ENCODE results near the gene RC3H2. TPM values are rescaled to one million over a fixed set of nuclear protein-coding genes. Genes with fewer than 3 reads are reported as not detected.

Gene RC3H2
- total and polyA plus RNA-seq, 2 of the 8 experiments (the other 6 are each of a cell fraction or from before 2014, with no cell fraction given), result 11.2 to 38.4 TPM

DNA sequence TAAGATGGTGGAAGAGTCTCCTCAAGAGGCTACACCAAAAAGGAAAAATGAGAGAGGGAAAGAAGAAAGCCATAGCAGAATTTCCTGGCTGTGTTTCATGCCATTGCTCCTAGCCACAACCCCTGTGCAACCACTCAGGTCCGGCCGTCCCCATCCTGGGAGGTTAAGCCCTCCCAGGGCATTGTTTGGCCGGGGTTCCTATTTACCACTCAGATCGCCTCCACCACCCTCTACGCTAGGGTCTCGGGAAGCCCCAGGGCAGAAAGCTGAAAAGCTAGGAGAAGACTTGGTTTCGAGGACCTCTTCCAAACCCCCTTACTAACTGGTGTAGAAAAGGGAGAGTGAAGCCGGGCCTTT lies 715 bp downstream of the RC3H2 start:
- POLR2A ChIA-PET (ENCODE audit: partially characterized antibody), result interaction anchor here (0.9 to 3.8 kb wide), 17 partner anchors 10 to 169 kb away, joined by 3 to 35 read pairs (median 5); partner anchors contain the start of genes PDCL, ZBTB26 and ZBTB6
- H3K79me2 ChIP-seq (ENCODE audit: control insufficient read depth in 1 of 2, insufficient read depth in 2 of 2, low read length in 2 of 2), result peaks cover 3 to 59% of the 10 kb centered on the region in 2 experiments; a peak in 3 of 4 replicates
- WGBS, 2 experiments (ENCODE audit: extremely low coverage in 1 of 2, insufficient coverage in 1 of 2, insufficient read length in 1 of 2, insufficient replicate concordance in 2 of 2, low coverage in 1 of 2, low lambda C conversion rate in 2 of 2, missing lambda C conversion rate in 1 of 2), result 1% methylated on average over 7 of the region's 8 CpGs; no CpG with 5 or more reads in 1 of the 2 experiments

More for the DNA sequence above, 715 bp downstream of the RC3H2 start:
- Histone ChIP-seq H3K56ac (replicated peaks; ENCODE audit: insufficient read length, low read depth, low read length) (no peak overlapping the region), H3K4ac (replicated peaks; ENCODE audit: insufficient read length, low read depth, low read length) (peak overlapping the region; percentile 46), H2BK15ac (ENCODE audit: low read length) (no peak overlapping the region), H2AFZ (ENCODE audit: low read length) (no peak overlapping the region), H3K23ac (ENCODE audit: insufficient read length) (no peak overlapping the region), H3K18ac (ENCODE audit: extremely low read depth, low read length) (peak overlapping the region; percentile 79), H4K8ac (ENCODE audit: extremely low read depth, insufficient read depth, low read length) (peak overlapping the region; percentile 98), H2BK20ac (ENCODE audit: low read length) (no peak overlapping the region), H3K27me3 (replicated peaks in 1 of 4; ENCODE audit: control insufficient read depth in 3 of 4, extremely low read depth in 1 of 4, insufficient read depth in 3 of 4, low read length in 3 of 4) (no peaks in the 10 kb centered on the region), H2BK5ac (ENCODE audit: low read depth, low read length) (0 out of 2 replicates have a peak overlapping the region, but pooled peaks have one; percentile 46), H3K36me3 (ENCODE audit: control insufficient read depth in 2 of 4, insufficient read depth in 4 of 4, low read length in 3 of 4) (no peaks in the 10 kb centered on the region; a peak in 1 of 8 replicates), H3K4me1 (replicated peaks in 1 of 4; ENCODE audit: control insufficient read depth in 3 of 4, insufficient read depth in 4 of 4, low read length in 3 of 4) (no peaks in the 10 kb centered on the region; a peak in 1 of 7 replicates), H3K4me3 (ENCODE audit: extremely low read depth in 1 of 4, insufficient read depth in 2 of 4, low read depth in 3 of 4, low read length in 4 of 4) (peak overlapping the region; percentile 89 to 93 (median 92)), H2BK120ac (replicated peaks; ENCODE audit: low read depth, low read length) (no peak overlapping the region), H3K14ac (ENCODE audit: insufficient read length) (no peak overlapping the region), H2AK5ac (ENCODE audit: low read depth, low read length) (no peak overlapping the region), H3K9ac (replicated peaks in 1 of 4; ENCODE audit: extremely low read depth in 1 of 4, low read depth in 3 of 4, low read length in 3 of 4) (peak overlapping the region; percentile 94 to 96 (median 94)), H3K79me1 (ENCODE audit: low read depth, low read length) (no peaks in the 10 kb centered on the region), H3K9me3 (ENCODE audit: insufficient read depth in 2 of 2, low read depth in 1 of 2, low read length in 1 of 2) (no peaks in the 10 kb centered on the region), H4K5ac (ENCODE audit: insufficient read length, low read depth, low read length) (peak overlapping the region; percentile 50), H4K91ac (replicated peaks; ENCODE audit: insufficient read length, low read length) (no peak overlapping the region), H3K27ac (ENCODE audit: low read depth, low read length) (peak overlapping the region; percentile 79), H3K23me2 (ENCODE audit: low read depth, low read length) (no peaks in the 10 kb centered on the region), H2BK12ac (ENCODE audit: low read depth, low read length) (peak overlapping the region; percentile 42; the same call in 1 of the 2 replicates), H3K4me2 (ENCODE audit: insufficient read depth in 1 of 2, low read depth in 2 of 2, low read length in 2 of 2) (peak overlapping the region; percentile 71 to 72), H4K20me1 (replicated peaks in 1 of 2; ENCODE audit: control insufficient read depth in 1 of 2, insufficient read depth in 2 of 2, low read length in 2 of 2) (no peaks in the 10 kb centered on the region)
- peak in 1 of 2 experiments; percentile 21; a peak in 1 of 4 replicates for TF ChIP-seq SIN3A (conservative IDR thresholded peaks at IDR 0.05 in 1 of 2, IDR thresholded peaks at IDR 0.05 in 1 of 2; ENCODE audit: low read depth in 1 of 2, low read length in 2 of 2)
- peak; percentile 69 for TF ChIP-seq TBP (IDR thresholded peaks at IDR 0.05; ENCODE audit: low read depth, low read length)
- TF ChIP-seq POLR2A (IDR thresholded peaks at IDR 0.05; ENCODE audit: control extremely low read depth in 1 of 2, low read depth in 2 of 2, low read length in 2 of 2), result peak in 1 of 2 experiments; percentile 16
- TF ChIP-seq POLR2AphosphoS5 (IDR thresholded peaks at IDR 0.05; ENCODE audit: low read depth, low read length), result no peak
- peak; percentile 51 for TF ChIP-seq TAF7 (optimal IDR thresholded peaks at IDR 0.05; ENCODE audit: borderline replicate concordance, low read depth, low read length)
- peak; percentile 67 for TF ChIP-seq SAP30 (IDR thresholded peaks at IDR 0.05; ENCODE audit: insufficient read depth, insufficient replicate concordance, low read length)
- no peak for FAIRE-seq
- CTCF ChIA-PET (ENCODE audit: partially characterized antibody), result interaction anchor here (1.2 kb wide), 1 partner anchor 8 kb away, joined by 3 read pairs; the partner anchor contains the start of gene ZBTB6
- DNase-seq (ENCODE audit: low read depth in 1 of 2, low spot score in 2 of 2), result no peak
